ENCODE measurements around the gene ANO1.
"Not testable (repeated sequence)": the region's sequence is repeated elsewhere in the genome, so short reads cannot be mapped to it uniquely, and the experiment has no call there.

Gene ANO1

DNA sequence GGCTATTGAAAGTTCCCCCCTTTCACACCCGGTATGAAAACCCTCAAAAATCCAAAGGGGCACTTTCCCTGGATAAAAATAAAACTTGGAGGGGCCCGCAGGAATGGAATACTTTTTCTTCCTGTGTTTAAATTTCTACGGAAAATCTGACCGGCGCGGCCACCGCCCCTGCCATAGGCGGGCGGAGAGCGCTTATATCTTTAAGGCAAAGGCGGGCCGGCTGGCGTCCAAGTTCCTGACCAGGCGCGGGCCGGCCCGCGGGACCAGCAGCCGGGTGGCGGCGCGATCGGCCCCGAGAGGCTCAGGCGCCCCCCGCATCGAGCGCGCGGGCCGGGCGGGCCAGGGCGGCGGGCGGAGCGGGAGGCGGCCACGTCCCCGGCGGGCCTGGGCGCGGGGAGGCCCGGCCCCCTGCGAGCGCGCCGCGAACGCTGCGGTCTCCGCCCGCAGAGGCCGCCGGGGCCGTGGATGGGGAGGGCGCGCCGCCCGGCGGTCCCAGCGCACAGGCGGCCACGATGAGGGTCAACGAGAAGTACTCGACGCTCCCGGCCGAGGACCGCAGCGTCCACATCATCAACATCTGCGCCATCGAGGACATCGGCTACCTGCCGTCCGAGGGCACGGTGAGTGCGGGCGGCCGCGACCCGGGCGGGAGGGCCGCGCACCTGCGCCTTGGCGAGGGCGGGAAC, at the start of gene ANO1:
Gene ANO1, plus strand, starts transcription at position 223 of the 686 bp plus-strand sequence. Its CDS starts 290 bp downstream, at position 513.
- Histone ChIP-seq H3K4me3 (ENCODE audit: low read length) (peak within 1 kb of the TSS; percentile 37), H3K27me3 (ENCODE audit: control insufficient read depth, insufficient read depth, low read length) (peaks cover 18% of the 10 kb centered on the region), H3K27ac (ENCODE audit: low read depth, low read length) (no peak within 1 kb of the TSS), H3K36me3 (ENCODE audit: control insufficient read depth, insufficient read depth, low read length) (no peaks in the 10 kb centered on the region), H3K9ac (ENCODE audit: low read length) (no peak within 1 kb of the TSS), H3K4me1 (ENCODE audit: control insufficient read depth, insufficient read depth, low read length) (no peaks in the 10 kb centered on the region)

DNA sequence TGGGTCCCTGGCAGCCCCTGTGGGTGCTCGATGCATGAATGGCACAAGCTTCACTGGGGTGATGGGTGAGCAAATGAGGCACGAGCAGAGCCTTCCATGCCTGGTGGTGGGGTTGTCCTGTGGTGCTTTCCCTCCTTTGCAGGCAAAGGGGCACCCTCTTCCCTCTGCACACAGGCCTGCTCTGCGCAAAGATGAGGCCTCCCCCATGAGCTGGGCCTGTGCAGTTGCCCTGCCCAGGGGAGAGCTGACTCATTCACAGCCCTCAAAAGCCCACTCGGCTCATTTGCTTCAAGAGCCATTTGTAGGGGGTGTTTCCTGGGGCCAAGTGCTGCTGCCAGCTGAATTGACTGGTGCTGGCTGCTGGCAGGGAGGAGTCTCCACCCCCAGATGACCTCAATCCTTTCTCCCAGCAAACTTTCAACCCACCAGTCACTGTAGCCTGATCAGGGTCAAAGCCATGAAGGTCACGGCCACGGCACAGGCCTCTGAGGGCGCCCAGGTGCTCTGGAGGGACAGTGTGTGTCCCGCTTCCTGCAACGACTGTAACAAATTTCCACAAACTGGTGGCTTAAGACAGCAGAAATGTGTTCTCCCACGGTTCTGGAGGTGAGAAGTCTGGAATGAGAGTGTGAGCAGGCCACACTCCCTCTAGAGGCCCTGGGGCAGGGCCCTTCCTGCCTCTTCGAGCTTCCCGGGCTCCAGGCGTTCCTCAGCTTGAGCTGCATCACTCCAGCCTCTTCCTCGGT, 48.8 kb upstream of the ANO1 start:
- Histone ChIP-seq H3K27me3 (ENCODE audit: control insufficient read depth, insufficient read depth, low read length) (no peaks in the 10 kb centered on the region), H3K4me3 (ENCODE audit: low read length) (no peak overlapping the region), H3K27ac (ENCODE audit: low read depth, low read length) (no peak overlapping the region), H3K9ac (ENCODE audit: low read length) (no peak overlapping the region), H3K36me3 (ENCODE audit: control insufficient read depth, insufficient read depth, low read length) (no peaks in the 10 kb centered on the region), H3K4me1 (ENCODE audit: control insufficient read depth, insufficient read depth, low read length) (no peaks in the 10 kb centered on the region)

DNA sequence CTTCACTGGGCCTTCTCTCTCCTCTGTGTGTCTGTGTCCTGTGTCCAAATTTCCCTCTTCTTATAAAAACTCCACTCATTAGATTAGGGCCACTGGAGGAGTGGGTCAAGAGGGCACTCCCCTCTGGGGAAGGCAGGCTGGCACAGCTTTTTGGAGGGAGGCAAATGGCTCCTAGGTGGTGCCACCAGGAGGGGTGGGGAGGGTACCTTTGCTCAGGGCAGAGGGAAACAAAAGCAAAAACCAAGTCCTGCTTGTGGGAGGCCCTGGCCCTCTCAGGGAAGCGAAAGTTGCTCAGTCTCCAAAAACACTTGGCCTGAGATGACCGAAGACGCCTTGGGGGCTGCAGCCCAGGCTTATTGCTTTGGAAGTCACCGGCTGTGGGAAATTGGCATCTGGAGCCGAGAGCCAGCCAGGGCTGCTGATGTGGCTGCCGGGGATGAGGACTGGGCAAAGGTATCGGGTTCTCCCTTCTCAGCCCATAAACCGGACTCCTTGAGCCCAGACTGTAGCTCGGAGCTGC, 48.2 kb upstream of the ANO1 start:
- Histone ChIP-seq H3K36me3 (ENCODE audit: control insufficient read depth, insufficient read depth, low read length) (no peaks in the 10 kb centered on the region), H3K9ac (ENCODE audit: low read length) (no peak overlapping the region), H3K4me3 (ENCODE audit: low read length) (no peak overlapping the region), H3K27ac (ENCODE audit: low read depth, low read length) (no peak overlapping the region), H3K27me3 (ENCODE audit: control insufficient read depth, insufficient read depth, low read length) (no peaks in the 10 kb centered on the region), H3K4me1 (ENCODE audit: control insufficient read depth, insufficient read depth, low read length) (no peaks in the 10 kb centered on the region)

DNA sequence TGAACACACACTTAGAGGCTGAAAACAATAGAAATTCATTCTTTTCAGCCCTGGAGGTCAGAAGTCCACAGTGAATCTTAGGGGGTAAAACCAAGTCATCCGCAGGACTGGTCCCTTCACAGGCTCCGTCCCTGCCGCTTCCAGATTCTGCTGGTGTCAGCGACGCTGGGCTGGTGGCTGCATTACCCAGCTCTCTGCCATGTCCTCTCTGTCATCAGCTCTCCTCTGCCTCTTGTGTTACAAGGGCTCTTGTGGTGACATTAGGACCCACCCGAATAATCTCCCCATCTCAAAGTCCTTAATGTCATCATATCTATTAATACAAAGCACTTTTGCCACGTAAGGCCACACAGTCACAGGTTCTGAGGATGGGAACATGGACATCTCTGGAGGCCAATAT, 47.7 kb upstream of the ANO1 start:
- no peak overlapping the region for H3K27ac ChIP-seq (ENCODE audit: low read depth, low read length)
- H3K4me1 ChIP-seq (ENCODE audit: control insufficient read depth, insufficient read depth, low read length) = no peaks in the 10 kb centered on the region
- H3K36me3 ChIP-seq (ENCODE audit: control insufficient read depth, insufficient read depth, low read length) = no peaks in the 10 kb centered on the region
- no peak overlapping the region for H3K9ac ChIP-seq (ENCODE audit: low read length)
- no peaks in the 10 kb centered on the region for H3K27me3 ChIP-seq (ENCODE audit: control insufficient read depth, insufficient read depth, low read length)
- no peak overlapping the region for H3K4me3 ChIP-seq (ENCODE audit: low read length)

DNA sequence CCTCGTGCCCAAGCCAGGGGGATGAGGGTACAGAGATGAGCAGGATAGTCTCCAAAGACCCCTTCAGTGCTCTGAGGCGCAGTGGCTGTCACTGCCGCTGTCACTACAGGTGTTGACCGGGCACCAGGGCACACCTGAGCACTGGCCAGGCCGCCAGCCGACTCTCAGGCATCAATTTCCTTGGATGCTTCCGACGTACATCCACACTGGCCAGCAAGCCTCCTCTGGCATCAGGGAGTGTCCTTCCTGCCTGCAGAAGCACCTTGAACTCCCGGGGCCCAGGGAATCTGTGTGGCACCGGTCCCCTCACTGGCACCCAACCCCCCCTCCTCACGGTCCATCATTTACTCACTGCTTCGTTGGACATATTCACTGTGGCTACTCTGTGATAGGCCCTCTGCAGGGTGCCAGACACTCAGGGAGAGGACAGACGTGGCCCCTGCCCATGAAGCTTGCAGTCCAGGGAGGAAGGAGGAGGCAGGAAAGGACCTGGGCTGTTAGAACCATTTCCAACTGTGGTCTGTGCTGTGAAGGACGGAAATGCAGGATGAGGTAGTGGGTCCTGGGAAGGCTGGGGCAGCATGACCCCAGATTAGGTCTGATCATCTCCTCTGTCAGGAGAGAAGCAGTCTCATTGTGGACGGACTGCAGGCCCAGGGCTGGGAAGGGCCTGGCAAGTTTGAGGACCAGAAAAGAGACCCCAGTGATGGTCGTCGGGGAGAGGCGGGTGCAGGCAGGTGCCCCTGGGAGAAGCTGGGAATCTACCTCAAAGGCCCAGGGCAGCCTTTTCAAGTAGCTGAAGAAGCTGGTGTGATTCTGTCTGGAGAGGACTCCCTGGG, 46.3 kb upstream of the ANO1 start:
- no peak overlapping the region for H3K9ac ChIP-seq (ENCODE audit: low read length)
- H3K4me1 ChIP-seq (ENCODE audit: control insufficient read depth, insufficient read depth, low read length) = no peaks in the 10 kb centered on the region
- H3K27ac ChIP-seq (ENCODE audit: low read depth, low read length) = no peak overlapping the region
- no peaks in the 10 kb centered on the region for H3K36me3 ChIP-seq (ENCODE audit: control insufficient read depth, insufficient read depth, low read length)
- no peaks in the 10 kb centered on the region for H3K27me3 ChIP-seq (ENCODE audit: control insufficient read depth, insufficient read depth, low read length)
- H3K4me3 ChIP-seq (ENCODE audit: low read length) = no peak overlapping the region

DNA sequence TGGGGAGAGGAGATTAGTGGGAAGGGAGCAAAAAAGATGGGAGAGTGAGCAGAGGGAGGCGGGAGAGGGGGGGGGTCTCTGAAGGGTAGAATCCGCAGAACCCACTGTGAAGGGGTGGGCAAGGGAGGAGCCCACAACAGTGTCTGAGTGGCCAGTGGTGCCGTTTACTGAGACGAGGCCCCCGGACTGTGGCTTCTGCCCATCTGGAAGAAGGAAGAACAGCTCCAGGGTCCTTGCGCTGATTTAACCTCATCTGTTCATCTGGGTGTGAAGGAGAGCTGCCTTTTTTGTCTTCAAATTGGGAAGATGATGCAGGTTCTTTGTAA, 45.7 kb upstream of the ANO1 start:
- H3K4me3 ChIP-seq (ENCODE audit: low read length) = no peak overlapping the region

DNA sequence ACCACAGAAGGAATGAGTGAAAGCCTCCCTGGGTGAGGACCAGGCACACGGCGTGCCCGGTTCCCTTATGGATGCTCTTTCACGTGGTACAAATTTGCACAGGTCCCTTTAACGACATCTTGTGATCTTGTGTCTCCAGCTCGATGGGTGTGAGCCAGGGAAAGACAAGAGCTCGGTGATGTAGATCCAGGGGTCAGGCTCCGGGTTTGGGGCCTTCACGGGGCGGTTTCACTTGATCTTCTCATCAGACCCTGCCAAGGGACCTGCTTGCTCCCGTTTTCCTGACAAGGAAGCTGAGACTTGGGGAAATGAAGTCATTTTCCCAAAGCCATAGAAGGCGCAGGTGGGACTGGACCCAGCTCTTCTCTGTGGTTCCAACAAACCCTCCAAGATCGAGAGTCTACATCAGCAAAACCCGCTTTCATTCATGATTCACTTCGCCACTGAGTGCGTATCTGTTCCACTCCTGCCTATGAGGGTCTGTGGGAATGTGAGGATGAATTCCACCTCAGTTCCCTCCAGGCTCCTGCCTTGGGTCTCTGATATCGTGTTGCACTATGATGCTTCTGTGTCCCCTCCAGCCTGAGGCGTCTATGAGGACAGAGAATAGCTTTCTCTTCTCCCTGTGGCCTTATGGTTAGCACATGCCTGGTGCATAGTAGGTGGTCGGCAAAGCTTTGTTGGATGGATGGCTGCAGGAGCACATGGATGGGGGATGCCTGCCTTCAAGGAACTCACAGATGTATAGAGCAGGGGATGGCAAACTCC, 45.0 kb upstream of the ANO1 start:
- H3K27ac ChIP-seq (ENCODE audit: low read depth, low read length) = no peak overlapping the region
- H3K27me3 ChIP-seq (ENCODE audit: control insufficient read depth, insufficient read depth, low read length) = no peaks in the 10 kb centered on the region
- H3K4me1 ChIP-seq (ENCODE audit: control insufficient read depth, insufficient read depth, low read length) = no peaks in the 10 kb centered on the region

More for the DNA sequence above, 45.7 kb upstream of the ANO1 start:
- no peaks in the 10 kb centered on the region for H3K27me3 ChIP-seq (ENCODE audit: control insufficient read depth, insufficient read depth, low read length)
- H3K36me3 ChIP-seq (ENCODE audit: control insufficient read depth, insufficient read depth, low read length) = no peaks in the 10 kb centered on the region
- no peaks in the 10 kb centered on the region for H3K4me1 ChIP-seq (ENCODE audit: control insufficient read depth, insufficient read depth, low read length)
- no peak overlapping the region for H3K27ac ChIP-seq (ENCODE audit: low read depth, low read length)
- no peak overlapping the region for H3K9ac ChIP-seq (ENCODE audit: low read length)

DNA sequence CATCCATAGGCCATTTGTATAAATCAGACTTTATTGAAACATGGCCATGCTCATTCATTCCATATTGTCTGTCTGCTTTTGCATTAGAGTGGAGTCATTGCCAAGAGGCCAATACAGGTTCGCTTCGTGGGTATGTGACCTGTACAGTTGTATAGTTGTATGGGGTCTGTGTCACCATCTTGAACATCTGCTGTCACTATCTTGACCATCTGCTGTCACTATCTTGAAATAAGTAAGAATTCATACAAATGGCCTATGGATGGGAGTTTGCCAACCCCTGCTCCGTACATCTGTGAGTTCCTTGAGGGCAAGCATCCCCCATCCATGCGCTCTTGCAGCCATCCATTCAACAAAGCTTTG, 44.4 kb upstream of the ANO1 start:
- H3K4me3 ChIP-seq (ENCODE audit: low read length) = no peak overlapping the region
- no peak overlapping the region for H3K9ac ChIP-seq (ENCODE audit: low read length)
- no peaks in the 10 kb centered on the region for H3K4me1 ChIP-seq (ENCODE audit: control insufficient read depth, insufficient read depth, low read length)
- no peak overlapping the region for H3K27ac ChIP-seq (ENCODE audit: low read depth, low read length)
- H3K27me3 ChIP-seq (ENCODE audit: control insufficient read depth, insufficient read depth, low read length) = no peaks in the 10 kb centered on the region
- H3K36me3 ChIP-seq (ENCODE audit: control insufficient read depth, insufficient read depth, low read length) = no peaks in the 10 kb centered on the region

More for the DNA sequence above, 45.0 kb upstream of the ANO1 start:
- Histone ChIP-seq H3K36me3 (ENCODE audit: control insufficient read depth, insufficient read depth, low read length) (no peaks in the 10 kb centered on the region), H3K4me3 (ENCODE audit: low read length) (no peak overlapping the region), H3K9ac (ENCODE audit: low read length) (no peak overlapping the region)

DNA sequence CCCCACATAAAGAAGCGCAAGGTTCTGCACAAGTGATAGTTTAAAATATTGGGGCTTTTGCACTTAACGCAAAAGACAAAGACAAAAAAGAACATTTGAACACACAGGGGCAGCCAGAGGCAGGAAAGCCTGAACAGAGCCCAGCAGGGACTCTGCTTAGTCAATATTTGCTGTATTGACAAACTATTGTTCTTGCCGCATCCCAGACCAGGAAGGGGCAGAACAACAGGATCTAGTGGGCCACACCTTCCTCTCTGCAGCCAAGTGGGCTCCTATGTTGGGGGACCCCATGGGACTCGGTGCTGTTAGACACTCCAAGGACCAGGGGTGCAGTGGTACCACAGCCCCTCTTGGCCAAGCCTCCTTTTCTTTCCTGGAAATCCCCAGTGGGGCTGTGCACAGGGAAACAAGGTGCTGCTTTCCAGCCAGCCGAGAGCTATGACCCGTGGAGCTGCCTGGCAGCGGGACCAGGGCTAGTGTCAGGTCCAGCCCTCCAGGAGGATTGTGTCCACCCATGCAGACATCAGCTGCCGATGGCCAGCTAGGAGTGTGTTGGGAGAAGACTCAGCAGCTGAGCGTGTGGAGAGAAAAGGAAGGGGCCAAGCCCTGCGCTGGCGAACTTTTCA, 43.3 kb upstream of the ANO1 start:
- Histone ChIP-seq H3K27ac (ENCODE audit: low read depth, low read length) (no peak overlapping the region), H3K9ac (ENCODE audit: low read length) (no peak overlapping the region), H3K4me1 (ENCODE audit: control insufficient read depth, insufficient read depth, low read length) (no peaks in the 10 kb centered on the region), H3K27me3 (ENCODE audit: control insufficient read depth, insufficient read depth, low read length) (no peaks in the 10 kb centered on the region), H3K36me3 (ENCODE audit: control insufficient read depth, insufficient read depth, low read length) (no peaks in the 10 kb centered on the region), H3K4me3 (ENCODE audit: low read length) (no peak overlapping the region)

DNA sequence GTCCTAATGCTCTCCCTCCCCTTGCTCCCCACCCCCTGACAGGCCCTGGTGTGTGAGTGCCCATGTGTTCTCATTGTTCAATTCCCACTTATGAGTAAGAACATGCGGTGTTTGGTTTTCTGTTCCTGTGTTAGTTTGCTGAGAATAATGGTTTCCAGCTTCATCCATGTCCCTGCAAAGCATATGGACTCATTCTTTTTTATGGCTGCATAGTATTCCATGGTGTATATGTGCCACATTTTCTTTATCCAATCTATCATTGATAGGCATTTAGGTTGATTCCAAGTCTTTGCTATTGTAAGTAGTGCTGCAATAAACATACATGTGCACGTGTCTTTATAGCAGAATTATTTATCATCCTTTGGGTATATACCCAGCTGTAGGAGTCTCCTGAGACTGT, 42.5 kb upstream of the ANO1 start:
- H3K27ac ChIP-seq (ENCODE audit: low read depth, low read length); H3K9ac ChIP-seq (ENCODE audit: low read length); H3K4me1 ChIP-seq (ENCODE audit: control insufficient read depth, insufficient read depth, low read length); H3K4me3 ChIP-seq (ENCODE audit: low read length); H3K27me3 ChIP-seq (ENCODE audit: control insufficient read depth, insufficient read depth, low read length); H3K36me3 ChIP-seq (ENCODE audit: control insufficient read depth, insufficient read depth, low read length): not testable (repeated sequence)

DNA sequence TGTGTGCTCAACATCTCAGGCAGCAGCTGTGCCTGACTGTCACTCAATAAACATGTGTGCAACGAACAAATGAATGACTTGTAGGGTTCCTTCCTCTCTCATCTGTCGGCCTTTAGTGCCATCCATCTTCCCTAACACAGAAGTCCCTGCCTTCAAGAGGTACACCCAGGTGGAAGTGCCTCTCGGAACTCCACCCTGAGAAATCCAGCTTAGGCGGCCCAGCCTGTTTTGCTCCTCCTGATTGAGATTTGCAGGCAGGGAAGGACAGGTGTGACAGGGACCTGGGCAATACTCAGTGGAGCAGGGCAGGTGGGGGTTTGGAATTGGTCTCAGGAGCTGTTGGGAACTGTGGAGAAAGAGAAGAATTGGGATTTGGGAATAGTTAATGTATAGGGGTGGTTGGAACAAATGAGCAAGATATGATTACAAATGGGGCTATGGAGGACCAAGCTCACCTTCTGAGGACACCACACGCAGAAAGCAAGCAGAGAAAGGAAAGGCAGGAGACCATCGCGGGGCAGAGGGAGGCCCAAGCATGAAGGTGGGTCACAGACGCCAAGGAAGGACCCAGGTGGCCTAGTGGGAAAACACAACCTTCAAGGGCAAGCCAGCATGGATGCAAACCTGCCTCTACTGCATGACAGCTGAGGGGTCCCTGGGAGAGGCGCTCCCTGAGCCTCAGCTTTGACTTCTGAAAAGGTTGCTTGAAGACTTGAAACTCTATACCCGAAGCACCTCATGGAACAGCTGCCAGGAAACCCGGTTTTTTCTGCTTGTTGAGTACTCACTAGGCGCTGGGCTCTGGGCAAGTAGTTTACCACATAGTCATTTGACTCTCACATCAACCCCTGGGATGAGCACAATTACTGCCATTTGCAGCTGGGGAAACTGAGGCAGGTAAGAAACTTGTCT, 40.9 kb upstream of the ANO1 start:
- Histone ChIP-seq H3K36me3 (ENCODE audit: control insufficient read depth, insufficient read depth, low read length) (no peaks in the 10 kb centered on the region), H3K9ac (ENCODE audit: low read length) (no peak overlapping the region), H3K27ac (ENCODE audit: low read depth, low read length) (no peak overlapping the region), H3K27me3 (ENCODE audit: control insufficient read depth, insufficient read depth, low read length) (no peaks in the 10 kb centered on the region), H3K4me3 (ENCODE audit: low read length) (no peak overlapping the region), H3K4me1 (ENCODE audit: control insufficient read depth, insufficient read depth, low read length) (no peaks in the 10 kb centered on the region)

All from rectal smooth muscle tissue (tissue), 1 donor.